Osteoblast (primary cell): Measurements from ENCODE around the gene FZD8. TPM values are rescaled to one million over a fixed set of nuclear protein-coding genes. Genes with fewer than 3 reads are reported as not detected.
A peak's percentile ranks its signal among the peaks of the same experiment; 100 is the strongest.

ENCODE experiments used
- DNase-seq: peaks from one replicate; pipeline ENCODE4 v3.0.0; 2011; ENCODE audit warnings: low spot score, mixed read lengths; ENCODE audit not compliant: insufficient read length; ENCODE audit errors: missing footprints
- H2AFZ ChIP-seq: 2 replicates; pipeline ENCODE4 v1.6.0; 2011; ENCODE audit warnings: mild to moderate bottlenecking, low read length
- H3K27ac ChIP-seq: 2 replicates; pipeline ENCODE4 v1.5.1; 2011; ENCODE audit warnings: mild to moderate bottlenecking, low read depth, low read length, moderate library complexity
- H3K27me3 ChIP-seq: 2 replicates; pipeline ENCODE4 v1.6.0; 2012; ENCODE audit warnings: mild to moderate bottlenecking, control low read depth, inconsistent platforms, low read length, moderate library complexity; ENCODE audit not compliant: insufficient read depth
- H3K36me3 ChIP-seq: 2 replicates; pipeline ENCODE4 v1.5.1; 2011; ENCODE audit warnings: mild to moderate bottlenecking, low read length, control low read depth, moderate library complexity; ENCODE audit not compliant: insufficient read depth
- H3K4me1 ChIP-seq: 2 replicates; pipeline ENCODE4 v1.5.1; 2011; ENCODE audit warnings: mild to moderate bottlenecking, low read length, control low read depth, moderate library complexity; ENCODE audit not compliant: insufficient read depth
- H3K4me2 ChIP-seq: 2 replicates; pipeline ENCODE4 v1.6.0; 2011; ENCODE audit warnings: mild to moderate bottlenecking, low read length; ENCODE audit not compliant: insufficient read depth
- H3K4me3 ChIP-seq: fragments of 200-600 bp; sonication (generic); 3 replicates; pipeline ENCODE4 v1.5.1; 2012; ENCODE audit warnings: mild to moderate bottlenecking, low read length, inconsistent platforms; ENCODE audit not compliant: insufficient read depth
- H3K79me2 ChIP-seq: 2 replicates; pipeline ENCODE4 v1.6.0; 2012; ENCODE audit warnings: mild to moderate bottlenecking, low read length, control low read depth, inconsistent platforms; ENCODE audit not compliant: insufficient read depth
- H3K9me3 ChIP-seq: 2 replicates; pipeline ENCODE4 v1.5.1; 2011; ENCODE audit warnings: low read depth, low read length, control low read depth
- H4K20me1 ChIP-seq: 2 replicates; pipeline ENCODE4 v1.6.0; 2012; ENCODE audit warnings: mild to moderate bottlenecking, low read length, control low read depth; ENCODE audit not compliant: insufficient read depth
- CTCF ChIP-seq: IDR thresholded peaks from 2 replicates; pipeline ENCODE4 v1.5.1; 2011; ENCODE audit warnings: mild to moderate bottlenecking, low read depth, low read length, moderate library complexity; ENCODE audit errors: extremely low read depth
- total RNA-seq: library from RNA; depleted of rRNA; stranded (reverse); fragments of >200 nt; gene quantifications from 2 replicates; pipeline ENCODE4 v1.2.3, GENCODE V29; 2012

FZD8 gene
- total RNA-seq, 1 donor = 15.2 TPM

GRCh38 chr10:35626971-35627507, 15.1 kb downstream of the FZD8 start:
- H3K4me2 ChIP-seq = peak overlapping the region; percentile 46
- no peaks in the 10 kb centered on the region for H3K27me3 ChIP-seq
- peak overlapping the region; percentile 64 for H3K27ac ChIP-seq
- peak overlapping the region; percentile 17 for H3K4me3 ChIP-seq
- peaks cover 15% of the 10 kb centered on the region for H3K4me1 ChIP-seq
- DNase-seq = peak; percentile 81
- H4K20me1 ChIP-seq = no peaks in the 10 kb centered on the region
- no peak for TF ChIP-seq CTCF
- H3K79me2 ChIP-seq = no peaks in the 10 kb centered on the region
- H2AFZ ChIP-seq = peak overlapping the region; percentile 23
- H3K36me3 ChIP-seq = no peaks in the 10 kb centered on the region
- no peaks in the 10 kb centered on the region for H3K9me3 ChIP-seq

GRCh38 chr10:35614312-35614711, 27.8 kb downstream of the FZD8 start:
- Histone ChIP-seq H2AFZ (no peak overlapping the region), H3K4me2 (no peak overlapping the region), H3K79me2 (no peaks in the 10 kb centered on the region), H3K27me3 (peaks cover 23% of the 10 kb centered on the region), H3K9me3 (no peaks in the 10 kb centered on the region), H4K20me1 (no peaks in the 10 kb centered on the region), H3K27ac (no peak overlapping the region), H3K4me3 (no peak overlapping the region), H3K36me3 (no peaks in the 10 kb centered on the region), H3K4me1 (no peaks in the 10 kb centered on the region)
- DNase-seq = no peak
- no peak for TF ChIP-seq CTCF

GRCh38 chr10:35613597-35614226, 28.4 kb downstream of the FZD8 start:
- Histone ChIP-seq H3K79me2 (no peaks in the 10 kb centered on the region), H3K27ac (no peak overlapping the region), H4K20me1 (no peaks in the 10 kb centered on the region), H3K27me3 (peaks cover 23% of the 10 kb centered on the region), H3K4me3 (no peak overlapping the region), H3K4me2 (no peak overlapping the region), H3K4me1 (no peaks in the 10 kb centered on the region), H3K36me3 (no peaks in the 10 kb centered on the region), H3K9me3 (no peaks in the 10 kb centered on the region), H2AFZ (no peak overlapping the region)
- peak; percentile 69 for TF ChIP-seq CTCF
- DNase-seq = peak; percentile 87

- Histone ChIP-seq H3K9me3 (no peaks in the 10 kb centered on the region), H3K4me2 (no peak overlapping the region), H2AFZ (no peak overlapping the region), H3K27ac (no peak overlapping the region), H3K79me2 (no peaks in the 10 kb centered on the region), H3K36me3 (no peaks in the 10 kb centered on the region), H3K27me3 (peaks cover 23% of the 10 kb centered on the region), H4K20me1 (no peaks in the 10 kb centered on the region), H3K4me1 (peaks cover under 1% of the 10 kb centered on the region), H3K4me3 (no peak overlapping the region)
- no peak for TF ChIP-seq CTCF
- no peak for DNase-seq
Observed at GRCh38 chr10:35613107-35613440, 29.0 kb downstream of the FZD8 start.
